K562 (cell line): ENCODE results near the gene ELL3.
A peak's percentile ranks its signal among the peaks of the same experiment; 100 is the strongest.

Source experiments
- BHLHE40 ChIP-seq: IDR thresholded peaks from 2 replicates; pipeline ENCODE4 v1.6.1; 2011; ENCODE audit warnings: low read length, improper control_type of control experiment
- CTCF ChIP-seq, 3 experiments: IDR thresholded peaks in 2 of 3; conservative IDR thresholded peaks in 1 of 3; 2 replicates each; pipeline ENCODE4 v1.5.1; 2011 to 2012; ENCODE audit warnings: low read length in 3 of 3, mild to moderate bottlenecking in 3 of 3, control low read depth in 2 of 3, improper control_type of control experiment in 1 of 3, inconsistent platforms in 1 of 3, low read depth in 1 of 3, mixed read lengths in 1 of 3, moderate library complexity in 1 of 3; ENCODE audit not compliant: insufficient read depth in 2 of 3
- EZH2 ChIP-seq: IDR thresholded peaks from 2 replicates; pipeline ENCODE4 v1.6.1; 2012; ENCODE audit warnings: low read depth, mild to moderate bottlenecking, inconsistent platforms, low read length, borderline replicate concordance
- NFIC ChIP-seq: fragments of 450-650 bp; IDR thresholded peaks from 2 replicates; pipeline ENCODE4 v1.6.1; 2017; ENCODE audit warnings: mild to moderate bottlenecking, inconsistent platforms
- NONO ChIP-seq, 2 experiments: fragments of 200-400 bp in 1 of 2; fragments of 450-650 bp in 1 of 2; formaldehyde crosslinking in 1 of 2; IDR thresholded peaks; 2 replicates each; pipeline ENCODE4 v1.6.1; 2017; ENCODE audit warnings: low read depth in 2 of 2, mild to moderate bottlenecking in 2 of 2, moderate library complexity in 2 of 2, low read length in 1 of 2
- NR2C1 ChIP-seq, 2 experiments: fragments of 450-650 bp; IDR thresholded peaks; 2 replicates each; pipeline ENCODE4 v1.6.1; 2017; ENCODE audit warnings: mild to moderate bottlenecking in 2 of 2, antibody characterized with exemption in 1 of 2, inconsistent platforms in 1 of 2, missing compliant biosample characterization in 1 of 2, missing genetic modification characterization in 1 of 2
- POLR2AphosphoS5 ChIP-seq: IDR thresholded peaks from 2 replicates; pipeline ENCODE4 v1.6.1; 2011; ENCODE audit warnings: mild to moderate bottlenecking, low read depth, low read length, moderate library complexity; ENCODE audit not compliant: control insufficient read depth, insufficient read depth
- RBM39 ChIP-seq: fragments of 200-400 bp; formaldehyde crosslinking; optimal IDR thresholded peaks from 2 replicates; pipeline ENCODE3; 2018; ENCODE audit warnings: low read depth, low read length
- SREBF2 ChIP-seq: sonication (generic); formaldehyde crosslinking; IDR thresholded peaks from 2 replicates; pipeline ENCODE4 v1.4.0; 2020; ENCODE audit warnings: mild to moderate bottlenecking, missing genetic modification reagents
- TGIF2 ChIP-seq: sonication (generic); formaldehyde crosslinking; IDR thresholded peaks from 2 replicates; pipeline ENCODE4 v1.8.1; 2022; ENCODE audit warnings: mild to moderate bottlenecking, missing genetic modification reagents, moderate library complexity
- ZNF398 ChIP-seq: fragments of 250-450 bp; sonication (Bioruptor Pico); IDR thresholded peaks from 2 replicates; pipeline ENCODE4 v1.8.0; 2021; ENCODE audit warnings: moderate library complexity, mild to moderate bottlenecking, inconsistent platforms

- TF ChIP-seq RBM39: no peak
- no peak for TF ChIP-seq CTCF (IDR thresholded peaks at IDR 0.05 in 2 of 3, conservative IDR thresholded peaks at IDR 0.05 in 1 of 3; ENCODE audit: insufficient read depth in 2 of 3, low read depth in 1 of 3, low read length in 3 of 3)
- TF ChIP-seq SREBF2 (CRISPR knock-in tag): no peak
- no peak for TF ChIP-seq BHLHE40
- no peak for TF ChIP-seq NR2C1 (IDR thresholded peaks at IDR 0.05)
- 0 out of 2 replicates have a peak, but pooled peaks have one; percentile 25 for TF ChIP-seq NR2C1 (tag; IDR thresholded peaks at IDR 0.05)
- TF ChIP-seq ZNF398: no peak
- no peak for TF ChIP-seq EZH2
- peak; percentile 96 for TF ChIP-seq POLR2AphosphoS5
- 0 out of 4 replicates have a peak, but pooled peaks of 1 of the 2 experiments have one; percentile 40 for TF ChIP-seq NONO (IDR thresholded peaks at IDR 0.05; ENCODE audit: low read depth in 2 of 2, low read length in 1 of 2)
- peak; percentile 55 for TF ChIP-seq NFIC
- no peak for TF ChIP-seq TGIF2
Measured at GRCh38 chr15:43824302-43825246, 47.8 kb upstream of the ELL3 start, which contains the start of gene MFAP1.
